ENCODE measurements around the gene PKDCC. TPM values are rescaled to one million over a fixed set of nuclear protein-coding genes. Genes with fewer than 3 reads are reported as not detected.

The PKDCC gene
- total and polyA plus RNA-seq, 2 of the 13 experiments (the other 11 are each of a cell fraction or from before 2014, with no cell fraction given): 52.6 to 58.8 TPM

- H3K4me1 ChIP-seq (ENCODE audit: insufficient read depth, low read length): peaks cover 84% of the 10 kb centered on the region
- in situ Hi-C loops (cut with HindIII; ENCODE audit: extremely low pct_ligation_motif_present, low pct_unique_long_range_greater_than_20kb): no loop called here
- CTCF ChIA-PET (ENCODE audit: low intra/inter-chr PET ratio, low total read pairs): no interaction called here
- WGBS (ENCODE audit: low lambda C conversion rate): 14% methylated on average over 11 of the region's 11 CpGs
- POLR2A ChIA-PET: interaction anchor here (0.8 to 6.7 kb wide), 7 partner anchors 10 to 222 kb away, joined by 3 to 203 read pairs (median 4); no protein-coding TSS in a partner anchor
- peak overlapping the region; percentile 69 to 95 (median 90) for H3K4me3 ChIP-seq (replicated peaks in 1 of 3; ENCODE audit: insufficient read depth in 1 of 3, low read depth in 2 of 3, low read length in 3 of 3)
- peaks cover 0 to 2% of the 10 kb centered on the region in 2 experiments; a peak in 1 of 5 replicates for H3K36me3 ChIP-seq (replicated peaks in 1 of 2; ENCODE audit: control insufficient read depth in 1 of 2, insufficient read depth in 2 of 2, low read length in 2 of 2)
- peak overlapping the region; percentile 99 for H3K4me2 ChIP-seq (ENCODE audit: low read depth, low read length)
- ATAC-seq (no peak), DNase-seq (ENCODE audit: low spot score) (no peak), FAIRE-seq (no peak)
- BruUV-seq (replicated peaks): no TSS peak
- intact Hi-C loops (cut with micrococcal nuclease; ENCODE audit: unreplicated experiment): loop anchor here (5.0 kb wide), 1 partner anchor 88 kb away; no protein-coding TSS in a partner anchor
- H3K9ac ChIP-seq (ENCODE audit: insufficient read depth, low read depth, low read length): peak overlapping the region; percentile 75
- H3K27me3 ChIP-seq (ENCODE audit: control insufficient read depth in 1 of 2, insufficient read depth in 2 of 2, low read length in 2 of 2): peaks cover 0 to 25% of the 10 kb centered on the region in 2 experiments; a peak in 2 of 5 replicates
- peaks cover 34% of the 10 kb centered on the region for H3K79me2 ChIP-seq (ENCODE audit: insufficient read depth, low read length)
- peak overlapping the region; percentile 51 for H3K27ac ChIP-seq (ENCODE audit: extremely low read length, insufficient read depth, low read length)
- no peak overlapping the region for H2AFZ ChIP-seq (ENCODE audit: low read length)
- H3K9me3 ChIP-seq (ENCODE audit: low read length): no peaks in the 10 kb centered on the region
- peaks cover 7% of the 10 kb centered on the region for H4K20me1 ChIP-seq (ENCODE audit: insufficient read depth, low read length)
- TF ChIP-seq ZNF281 (CRISPR knock-in tag; IDR thresholded peaks at IDR 0.05; ENCODE audit: borderline replicate concordance) (no peak), ZFX (CRISPR knock-in tag; IDR thresholded peaks at IDR 0.05; ENCODE audit: low read depth) (peak; percentile 29; the same call in 1 of the 2 replicates), DNMT1 (CRISPR knock-in tag; IDR thresholded peaks at IDR 0.05) (no peak), ZNF253 (CRISPR knock-in tag; IDR thresholded peaks at IDR 0.05; ENCODE audit: borderline replicate concordance) (no peak), NFAT5 (CRISPR knock-in tag; IDR thresholded peaks at IDR 0.05) (no peak), ZNF512B (CRISPR knock-in tag; IDR thresholded peaks at IDR 0.05; ENCODE audit: borderline replicate concordance) (0 out of 2 replicates have a peak, but pooled peaks have one; percentile 56), GFI1 (CRISPR knock-in tag; IDR thresholded peaks at IDR 0.05; ENCODE audit: borderline replicate concordance) (no peak), ZNF841 (CRISPR knock-in tag; IDR thresholded peaks at IDR 0.05; ENCODE audit: borderline replicate concordance) (no peak), MEF2D (CRISPR knock-in tag; IDR thresholded peaks at IDR 0.05) (0 out of 2 replicates have a peak, but pooled peaks have one; percentile 0), ZNF121 (CRISPR knock-in tag; IDR thresholded peaks at IDR 0.05) (no peak), ASH2L (IDR thresholded peaks at IDR 0.05; ENCODE audit: insufficient read length, low read depth, low read length) (peak; percentile 5)
Measured at GRCh38 chr2:42049221-42050009, 1.6 kb downstream of the PKDCC start.

Measured in HepG2 (cell line).